ENCODE results near the gene AMBRA1. TPM values are rescaled to one million over a fixed set of nuclear protein-coding genes. Genes with fewer than 3 reads are reported as not detected.

AMBRA1 gene
- total and polyA plus RNA-seq, 2 of the 8 experiments (the other 6 are each of a cell fraction or from before 2014, with no cell fraction given) = 14.2 to 37.4 TPM

- Histone ChIP-seq H3K4me2 (ENCODE audit: insufficient read depth in 1 of 2, low read depth in 2 of 2, low read length in 2 of 2) (no peak overlapping the region), H4K91ac (replicated peaks; ENCODE audit: insufficient read length, low read length) (no peak overlapping the region), H3K9me3 (ENCODE audit: insufficient read depth in 2 of 2, low read depth in 1 of 2, low read length in 1 of 2) (no peaks in the 10 kb centered on the region), H3K79me1 (ENCODE audit: low read depth, low read length) (no peaks in the 10 kb centered on the region; the same call in 1 of the 2 replicates), H3K4me1 (replicated peaks in 1 of 4; ENCODE audit: control insufficient read depth in 3 of 4, insufficient read depth in 4 of 4, low read length in 3 of 4) (peaks cover 4 to 17% (median 14%) of the 10 kb centered on the region in 4 experiments), H2BK15ac (ENCODE audit: low read length) (no peak overlapping the region), H4K5ac (ENCODE audit: insufficient read length, low read depth, low read length) (no peak overlapping the region), H3K18ac (ENCODE audit: extremely low read depth, low read length) (no peak overlapping the region), H2BK5ac (ENCODE audit: low read depth, low read length) (no peak overlapping the region), H2AK5ac (ENCODE audit: low read depth, low read length) (no peak overlapping the region), H3K23ac (ENCODE audit: insufficient read length) (no peak overlapping the region), H3K27me3 (replicated peaks in 1 of 4; ENCODE audit: control insufficient read depth in 3 of 4, extremely low read depth in 1 of 4, insufficient read depth in 3 of 4, low read length in 3 of 4) (no peaks in the 10 kb centered on the region), H4K20me1 (replicated peaks in 1 of 2; ENCODE audit: control insufficient read depth in 1 of 2, insufficient read depth in 2 of 2, low read length in 2 of 2) (peaks cover 0 to 1% of the 10 kb centered on the region in 2 experiments), H3K56ac (replicated peaks; ENCODE audit: insufficient read length, low read depth, low read length) (no peak overlapping the region), H2BK12ac (ENCODE audit: low read depth, low read length) (no peak overlapping the region), H4K8ac (ENCODE audit: extremely low read depth, insufficient read depth, low read length) (no peak overlapping the region), H3K4ac (replicated peaks; ENCODE audit: insufficient read length, low read depth, low read length) (no peak overlapping the region), H2BK120ac (replicated peaks; ENCODE audit: low read depth, low read length) (no peak overlapping the region), H3K14ac (ENCODE audit: insufficient read length) (no peak overlapping the region), H3K9ac (replicated peaks in 1 of 4; ENCODE audit: extremely low read depth in 1 of 4, low read depth in 3 of 4, low read length in 3 of 4) (no peak overlapping the region), H3K36me3 (ENCODE audit: control insufficient read depth in 2 of 4, insufficient read depth in 4 of 4, low read length in 3 of 4) (no peaks in the 10 kb centered on the region), H3K4me3 (ENCODE audit: extremely low read depth in 1 of 4, insufficient read depth in 2 of 4, low read depth in 3 of 4, low read length in 4 of 4) (no peak overlapping the region), H3K27ac (ENCODE audit: low read depth, low read length) (no peak overlapping the region), H3K23me2 (ENCODE audit: low read depth, low read length) (no peaks in the 10 kb centered on the region), H3K79me2 (ENCODE audit: control insufficient read depth in 1 of 2, insufficient read depth in 2 of 2, low read length in 2 of 2) (0 out of 4 replicates have a peak, but pooled peaks cover 0 to 3% of the 10 kb centered on the region in 2 experiments), H2AFZ (ENCODE audit: low read length) (no peak overlapping the region), H2BK20ac (ENCODE audit: low read length) (no peak overlapping the region)
- DNase-seq (ENCODE audit: low read depth in 1 of 2, low spot score in 2 of 2) (no peak), FAIRE-seq (no peak)
- CTCF ChIA-PET (ENCODE audit: partially characterized antibody) = interaction anchor here (1.1 to 1.7 kb wide), 5 partner anchors 26 to 72 kb away, joined by 4 to 7 read pairs (median 5); no protein-coding TSS in a partner anchor
- no peak for TF ChIP-seq KDM5A (IDR thresholded peaks at IDR 0.05; ENCODE audit: low read length)
- TF ChIP-seq PHF8 (conservative IDR thresholded peaks at IDR 0.05; ENCODE audit: low read depth, low read length) = no peak
- TF ChIP-seq TAF1 (IDR thresholded peaks at IDR 0.05; ENCODE audit: low read depth, low read length) = no peak
- TF ChIP-seq NRF1 (IDR thresholded peaks at IDR 0.05; ENCODE audit: low read depth, low read length) = no peak
- no peak for TF ChIP-seq BRCA1 (IDR thresholded peaks at IDR 0.05; ENCODE audit: low read depth, low read length)
- no peak for TF ChIP-seq SRF (IDR thresholded peaks at IDR 0.05; ENCODE audit: low read depth, low read length)
- TF ChIP-seq RNF2 (IDR thresholded peaks at IDR 0.05; ENCODE audit: borderline replicate concordance, low read depth, low read length, missing control alignments, poor library complexity, severe bottlenecking) = no peak
- TF ChIP-seq CBX8 (IDR thresholded peaks at IDR 0.05; ENCODE audit: borderline replicate concordance, low read depth, low read length) = no peak
- 94% methylated on average over 1 of the region's 1 CpG; no CpG with 5 or more reads in 1 of the 2 experiments for WGBS, 2 experiments (ENCODE audit: extremely low coverage in 1 of 2, insufficient coverage in 1 of 2, insufficient read length in 1 of 2, insufficient replicate concordance in 2 of 2, low coverage in 1 of 2, low lambda C conversion rate in 2 of 2, missing lambda C conversion rate in 1 of 2)
- POLR2A ChIA-PET (ENCODE audit: partially characterized antibody) = interaction anchor here (0.8 to 1.1 kb wide), 2 partner anchors 10 to 12 kb away, joined by 3 read pairs; no protein-coding TSS in a partner anchor
These were observed 132.3 kb downstream of the AMBRA1 start for GRCh38 chr11:46461461-46461927.

All from H1 (cell line).